A549 treated with ZK216348 at 1 μM for 4 hours (cell line): ENCODE data around the gene HES6. TPM values are rescaled to one million over a fixed set of nuclear protein-coding genes. Genes with fewer than 3 reads are reported as not detected.

Experiments used
- total RNA-seq: library from RNA; stranded (reverse); fragments of 200-300 nt; extraction: Qiagen RNA extraction; gene quantifications from 5 replicates; pipeline ENCODE4 v1.2.3, GENCODE V29; 2022; ENCODE audit warnings: low read depth

HES6 gene
- total RNA-seq: 7.5 to 18.3 TPM (median 14.7 TPM) in 5 replicates

GRCh38 chr2:238239863-238240756 lies at the start of gene HES6:
Gene HES6, minus strand, starts transcription at chr2:238240038. Its CDS starts 133 bp downstream, at chr2:238239905.

GRCh38 chr2:238287737-238288649 lies 48.2 kb upstream of the HES6 start, which contains the start of gene PER2:
Gene PER2, minus strand, starts transcription at chr2:238288610. Its CDS starts 10,674 bp downstream, at chr2:238277936.

GRCh38 chr2:238203094-238203972 lies 36.5 kb downstream of the HES6 start, which contains the start of gene ILKAP:
Gene ILKAP, minus strand, starts transcription at chr2:238203695. Its CDS starts 142 bp downstream, at chr2:238203553.

Other genes with a start within 250 kb of the HES6 start
- gene SCLY, start 179.0 kb downstream of the HES6 start, total RNA-seq: 15.9 to 24.0 TPM (median 22.0 TPM) in 5 replicates
- gene ESPNL, start 139.7 kb downstream of the HES6 start, total RNA-seq: 0.14 to 0.43 TPM (median 0.22 TPM) in 4 of 5 replicates, not detected in the other
- 0.19 to 0.37 TPM (median 0.26 TPM) in 5 replicates for gene KLHL30, start 101.4 kb downstream of the HES6 start, total RNA-seq
- gene ERFE, start 81.1 kb downstream of the HES6 start, total RNA-seq: 6.0 to 9.9 TPM (median 9.1 TPM) in 5 replicates
- gene ILKAP, start 36.3 kb downstream of the HES6 start, total RNA-seq: 36.7 to 43.4 TPM (median 40.2 TPM) in 5 replicates
- 3.8 to 6.2 TPM (median 5.7 TPM) in 5 replicates for gene PER2, start 48.6 kb upstream of the HES6 start, total RNA-seq
- gene TRAF3IP1, start 80.5 kb upstream of the HES6 start, total RNA-seq: 12.3 to 19.1 TPM (median 15.5 TPM) in 5 replicates
- gene ASB1, start 186.9 kb upstream of the HES6 start, total RNA-seq: 34.0 to 61.7 TPM (median 55.2 TPM) in 5 replicates